IMR-90 (cell line): ENCODE data around the gene NPHP4. TPM values are rescaled to one million over a fixed set of nuclear protein-coding genes. Genes with fewer than 3 reads are reported as not detected.

Source experiments
- ATAC-seq: fragments of 200-7000 bp; cut with Tn5 transposase; 2 replicates; pipeline ENCODE4 v1.9.1; 2020; ENCODE audit warnings: low read depth, mild to moderate bottlenecking, moderate library complexity
- BruUV-seq: library from RNA; stranded (reverse); fragments of 400-500 nt; replicated peaks from 2 replicates; lab custom pipeline; 2021; lab: Mats Ljungman, UMichigan
- CTCF ChIA-PET: fragments of 300-600 bp; formaldehyde crosslinking; extraction: SDS; loops from one replicate; lab custom pipeline; 2021; ENCODE audit warnings: antibody characterized with exemption; lab: Yijun Ruan, JAX
- POLR2A ChIA-PET: fragments of 300-600 bp; sonication (Branson Sonifier 250); formaldehyde crosslinking; loops from one replicate; lab custom pipeline; 2022; ENCODE audit warnings: antibody characterized with exemption; ENCODE audit not compliant: unreplicated experiment; lab: Charles Lee
- DNase-seq: peaks from one replicate; pipeline ENCODE4 v3.0.0; 2013
- H2AFZ ChIP-seq: replicated peaks from 2 replicates; pipeline ENCODE3; 2013; ENCODE audit warnings: low read length, mild to moderate bottlenecking; ENCODE audit not compliant: poor library complexity
- H2AK5ac ChIP-seq: 2 replicates; pipeline ENCODE4 v1.6.1; 2013; ENCODE audit warnings: low read depth, low read length, inconsistent platforms
- H2AK9ac ChIP-seq: replicated peaks from 2 replicates; pipeline ENCODE3; 2013; ENCODE audit warnings: mild to moderate bottlenecking, low read depth, low read length, moderate library complexity; ENCODE audit not compliant: poor library complexity
- H2BK120ac ChIP-seq: 2 replicates; pipeline ENCODE4 v1.6.1; 2013; ENCODE audit warnings: low read depth, low read length, inconsistent platforms
- H2BK15ac ChIP-seq: 3 replicates; pipeline ENCODE4 v1.6.1; 2013; ENCODE audit warnings: low read depth, low read length, inconsistent platforms
- H2BK20ac ChIP-seq: 2 replicates; pipeline ENCODE4 v1.6.1; 2013; ENCODE audit warnings: low read depth, mild to moderate bottlenecking, inconsistent platforms, low read length, moderate library complexity
- H2BK5ac ChIP-seq: 2 replicates; pipeline ENCODE4 v1.6.1; 2013; ENCODE audit warnings: mild to moderate bottlenecking, low read depth, low read length, inconsistent platforms; ENCODE audit not compliant: poor library complexity, severe bottlenecking
- H3K14ac ChIP-seq: replicated peaks from 2 replicates; pipeline ENCODE4 v1.6.1; 2013; ENCODE audit warnings: low read depth, low read length, inconsistent platforms
- H3K18ac ChIP-seq: 2 replicates; pipeline ENCODE4 v1.6.1; 2013; ENCODE audit warnings: low read depth, low read length, control low read depth
- H3K23ac ChIP-seq: 2 replicates; pipeline ENCODE4 v1.6.1; 2013; ENCODE audit warnings: low read depth, low read length, inconsistent platforms
- H3K27ac ChIP-seq: 2 replicates; pipeline ENCODE4 v1.5.1; 2013; ENCODE audit warnings: mild to moderate bottlenecking, control low read depth, low read length; ENCODE audit not compliant: insufficient read depth
- H3K27me3 ChIP-seq: 2 replicates; pipeline ENCODE4 v1.6.1; 2013; ENCODE audit warnings: low read length; ENCODE audit not compliant: control insufficient read depth, insufficient read depth
- H3K36me3 ChIP-seq: 2 replicates; pipeline ENCODE4 v1.6.1; 2013; ENCODE audit warnings: low read length, mixed read lengths; ENCODE audit not compliant: control insufficient read depth, insufficient read depth
- H3K4ac ChIP-seq: 2 replicates; pipeline ENCODE4 v1.6.1; 2013; ENCODE audit warnings: low read depth, low read length, inconsistent platforms
- H3K4me1 ChIP-seq: 2 replicates; pipeline ENCODE4 v1.6.1; 2013; ENCODE audit warnings: low read length, mixed read lengths; ENCODE audit not compliant: control insufficient read depth, insufficient read depth
- H3K4me2 ChIP-seq: 2 replicates; pipeline ENCODE4 v1.6.1; 2013; ENCODE audit warnings: low read depth, mild to moderate bottlenecking, control low read depth, low read length, moderate library complexity
- H3K4me3 ChIP-seq: 2 replicates; pipeline ENCODE4 v1.5.1; 2013; ENCODE audit warnings: low read depth, mild to moderate bottlenecking, control low read depth, low read length, moderate library complexity; ENCODE audit not compliant: insufficient read depth
- H3K56ac ChIP-seq: 2 replicates; pipeline ENCODE4 v1.6.1; 2013; ENCODE audit warnings: low read length, inconsistent platforms; ENCODE audit not compliant: insufficient read depth; ENCODE audit errors: extremely low read depth
- H3K79me1 ChIP-seq, 2 experiments: 2 replicates each; pipeline ENCODE4 v1.6.1; 2013; ENCODE audit warnings: low read length in 2 of 2, inconsistent platforms in 1 of 2, low read depth in 1 of 2
- H3K9ac ChIP-seq: 2 replicates; pipeline ENCODE4 v1.6.1; 2013; ENCODE audit warnings: low read depth, low read length, control low read depth
- H3K9me1 ChIP-seq: 2 replicates; pipeline ENCODE4 v1.6.1; 2013; ENCODE audit warnings: low read length, inconsistent platforms; ENCODE audit not compliant: insufficient read depth
- H3K9me3 ChIP-seq: 2 replicates; pipeline ENCODE4 v1.6.1; 2013; ENCODE audit warnings: low read length; ENCODE audit not compliant: control insufficient read depth, insufficient read depth
- H4K20me1 ChIP-seq: 2 replicates; pipeline ENCODE4 v1.6.1; 2013; ENCODE audit warnings: low read length, inconsistent platforms; ENCODE audit not compliant: insufficient read depth
- H4K5ac ChIP-seq: 2 replicates; pipeline ENCODE4 v1.6.1; 2013; ENCODE audit warnings: mild to moderate bottlenecking, low read depth, low read length, control low read depth
- H4K8ac ChIP-seq, 2 experiments: 2 replicates each; pipeline ENCODE4 v1.6.1; 2013; ENCODE audit warnings: low read depth in 2 of 2, low read length in 2 of 2, control low read depth in 1 of 2, inconsistent platforms in 1 of 2
- H4K91ac ChIP-seq: 2 replicates; pipeline ENCODE4 v1.6.1; 2013; ENCODE audit warnings: low read depth, low read length, inconsistent platforms; ENCODE audit not compliant: insufficient read depth
- CEBPB ChIP-seq: IDR thresholded peaks from 2 replicates; pipeline ENCODE4 v1.6.1; 2012; ENCODE audit warnings: low read depth, low read length, improper control_type of control experiment
- ELK1 ChIP-seq: fragments of 150-350 bp; IDR thresholded peaks from 2 replicates; pipeline ENCODE4 v1.6.1; 2016; ENCODE audit warnings: low read depth, mild to moderate bottlenecking, low read length, moderate library complexity, borderline replicate concordance
- NFE2L2 ChIP-seq: fragments of 150-350 bp; IDR thresholded peaks from 2 replicates; pipeline ENCODE4 v1.6.1; 2016; ENCODE audit warnings: low read depth, mild to moderate bottlenecking, low read length
- POLR2A ChIP-seq: IDR thresholded peaks from 2 replicates; pipeline ENCODE4 v1.6.1; 2012; ENCODE audit warnings: mild to moderate bottlenecking, low read depth, low read length
- RCOR1 ChIP-seq: IDR thresholded peaks from 2 replicates; pipeline ENCODE4 v1.6.1; 2012; ENCODE audit warnings: mild to moderate bottlenecking, low read length, improper control_type of control experiment; ENCODE audit not compliant: insufficient replicate concordance
- USF2 ChIP-seq: fragments of 150-350 bp; IDR thresholded peaks from 2 replicates; pipeline ENCODE4 v1.6.1; 2017; ENCODE audit warnings: mild to moderate bottlenecking, antibody characterized with exemption, low read length, low read depth
- WGBS, 2 experiments: methylation state at CpG; one replicate each; pipeline versions ENCODE4 v1.1.5 to v1.1.7; 2013; ENCODE audit warnings: missing lambda C conversion rate in 2 of 2; ENCODE audit not compliant: insufficient read length in 1 of 2; ENCODE audit errors: extremely low coverage in 2 of 2; 5-methylcytosine and 5-hydroxymethylcytosine counted together
- dilution Hi-C: fragments of 300-500 bp; cut with HindIII; formaldehyde crosslinking; loops from one replicate; pipeline ENCODE4 v1.14.3; 2018; ENCODE audit warnings: low sequenced_read_pairs; ENCODE audit not compliant: unreplicated experiment
- in situ Hi-C: fragments of 300-500 bp; cut with MboI; formaldehyde crosslinking; loops from 3 replicates; pipeline ENCODE4 v1.14.3; 2019; ENCODE audit warnings: low sequenced_read_pairs, inconsistent platforms, mixed read lengths
- intact Hi-C: fragments of 100-400 bp; cut with micrococcal nuclease; formaldehyde crosslinking; loops from 2 replicates; pipeline ENCODE4 v1.10.0; 2022
- polyA plus RNA-seq, 3 experiments: library from polyadenylated mRNA; depleted of rRNA; stranded (reverse); fragments of >200 nt; gene quantifications; 2 replicates each; pipeline ENCODE4 v1.2.3, GENCODE V29; 2012; ENCODE audit warnings: low replicate concordance in 1 of 3
- total RNA-seq: library from RNA; depleted of rRNA; stranded (reverse); fragments of >200 nt; gene quantifications from 2 replicates; pipeline ENCODE4 v1.2.3, GENCODE V29; 2012

The NPHP4 gene
- total and polyA plus RNA-seq, 2 of the 4 experiments (the other 2 are of a cell fraction), result 2.0 to 5.5 TPM

GRCh38 chr1:5826601-5827000, 165.6 kb downstream of the NPHP4 start:
- no peak overlapping the region for H2BK15ac ChIP-seq
- H4K8ac ChIP-seq, result no peak overlapping the region
- in situ Hi-C loops, result no loop called here
- H2BK120ac ChIP-seq, result no peak overlapping the region
- H3K4me3 ChIP-seq, result no peak overlapping the region
- POLR2A ChIA-PET, result no interaction called here
- WGBS, 2 experiments, result 52% methylated on average over 6 of the region's 13 CpGs; no CpG with 5 or more reads in 1 of the 2 experiments
- CTCF ChIA-PET, result no interaction called here
- H3K56ac ChIP-seq, result no peak overlapping the region
- no TSS peak for BruUV-seq
- no peak overlapping the region for H2BK20ac ChIP-seq
- no peak overlapping the region for H3K23ac ChIP-seq
- H2BK5ac ChIP-seq, result no peak overlapping the region
- H3K36me3 ChIP-seq, result no peaks in the 10 kb centered on the region
- H3K27me3 ChIP-seq, result no peaks in the 10 kb centered on the region
- H3K4ac ChIP-seq, result no peak overlapping the region
- intact Hi-C loops, result no loop called here
- no peak for TF ChIP-seq USF2
- no peak for TF ChIP-seq CEBPB
- TF ChIP-seq ELK1, result no peak
- TF ChIP-seq POLR2A, result no peak
- no peak for TF ChIP-seq NFE2L2
- TF ChIP-seq RCOR1, result no peak
- no peak overlapping the region for H2AFZ ChIP-seq
- H3K4me1 ChIP-seq, result no peaks in the 10 kb centered on the region
- H3K14ac ChIP-seq, result no peak overlapping the region
- DNase-seq, result no peak
- H4K20me1 ChIP-seq, result no peaks in the 10 kb centered on the region
- dilution Hi-C loops, result no loop called here
- peaks cover 24% of the 10 kb centered on the region for H3K9me3 ChIP-seq
- H3K9me1 ChIP-seq, result no peaks in the 10 kb centered on the region
- ATAC-seq, result no peak
- no peak overlapping the region for H2AK5ac ChIP-seq
- H3K9ac ChIP-seq, result no peak overlapping the region
- H3K79me1 ChIP-seq, result no peaks in the 10 kb centered on the region
- no peak overlapping the region for H2AK9ac ChIP-seq
- H3K4me2 ChIP-seq, result no peak overlapping the region
- H3K18ac ChIP-seq, result no peak overlapping the region
- no peak overlapping the region for H4K5ac ChIP-seq
- H4K91ac ChIP-seq, result no peak overlapping the region
- H3K27ac ChIP-seq, result no peak overlapping the region
